ENCODE results near the gene ARVCF.
"Not testable (repeated sequence)": the region's sequence is repeated elsewhere in the genome, so short reads cannot be mapped to it uniquely, and the experiment has no call there.

Gene ARVCF

GRCh38 chr22:19931514-19931913 is 85.1 kb downstream of the ARVCF start:
- DNase-seq, result no peak

- DNase-seq, result no peak
Measured at GRCh38 chr22:19930551-19931486, 85.8 kb downstream of the ARVCF start.

- no peak for DNase-seq
Measured at GRCh38 chr22:19929586-19930550, 86.8 kb downstream of the ARVCF start.

- no peak for DNase-seq
Measured at GRCh38 chr22:19928207-19928606, 88.4 kb downstream of the ARVCF start.

- DNase-seq, result no peak
Measured at GRCh38 chr22:19927696-19928095, 88.9 kb downstream of the ARVCF start.

- not testable (repeated sequence) for DNase-seq
Measured at GRCh38 chr22:19926028-19926427, 90.6 kb downstream of the ARVCF start.

GRCh38 chr22:19923914-19924513 is 92.6 kb downstream of the ARVCF start:
- no peak for DNase-seq

GRCh38 chr22:19921544-19922081 is 95.0 kb downstream of the ARVCF start:
- DNase-seq, result no peak
